GM19397 (cell line): Measurements from ENCODE around the gene COPG2.

Experiments
- ATAC-seq: cut with Tn5 transposase; IDR thresholded peaks from one replicate; pipeline ENCODE4 v1.9.1; 2021; ENCODE audit warnings: mild to moderate bottlenecking, moderate library complexity; ENCODE audit not compliant: unreplicated experiment

COPG2 gene

DNA sequence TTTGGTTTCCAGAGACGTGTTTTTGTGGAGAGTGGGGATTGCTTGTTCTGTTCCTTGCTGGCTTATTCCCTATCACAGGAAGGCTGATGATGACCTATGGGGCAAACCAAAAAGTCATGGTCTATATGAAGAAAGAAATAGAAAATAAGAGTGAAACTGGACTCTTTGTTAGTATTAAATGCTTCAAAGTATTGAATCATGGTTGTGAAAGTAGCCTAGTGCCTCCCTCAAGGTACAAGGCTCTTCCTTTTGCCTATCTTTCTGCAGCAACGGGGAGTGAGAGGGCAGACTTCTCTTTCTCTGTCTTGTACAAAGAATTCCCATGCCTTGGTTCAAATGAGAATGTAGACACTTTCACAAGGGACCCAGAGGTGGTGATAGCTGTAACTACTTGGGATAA, 167.6 kb downstream of the COPG2 start:
- ATAC-seq: no peak

- no peak for ATAC-seq
These were observed 168.1 kb downstream of the COPG2 start for GRCh38 chr7:130500463-130500862.

- ATAC-seq: no peak
These were observed 174.1 kb downstream of the COPG2 start for GRCh38 chr7:130494431-130494858.

GRCh38 chr7:130493275-130493873, 175.2 kb downstream of the COPG2 start:
- ATAC-seq: no peak

DNA sequence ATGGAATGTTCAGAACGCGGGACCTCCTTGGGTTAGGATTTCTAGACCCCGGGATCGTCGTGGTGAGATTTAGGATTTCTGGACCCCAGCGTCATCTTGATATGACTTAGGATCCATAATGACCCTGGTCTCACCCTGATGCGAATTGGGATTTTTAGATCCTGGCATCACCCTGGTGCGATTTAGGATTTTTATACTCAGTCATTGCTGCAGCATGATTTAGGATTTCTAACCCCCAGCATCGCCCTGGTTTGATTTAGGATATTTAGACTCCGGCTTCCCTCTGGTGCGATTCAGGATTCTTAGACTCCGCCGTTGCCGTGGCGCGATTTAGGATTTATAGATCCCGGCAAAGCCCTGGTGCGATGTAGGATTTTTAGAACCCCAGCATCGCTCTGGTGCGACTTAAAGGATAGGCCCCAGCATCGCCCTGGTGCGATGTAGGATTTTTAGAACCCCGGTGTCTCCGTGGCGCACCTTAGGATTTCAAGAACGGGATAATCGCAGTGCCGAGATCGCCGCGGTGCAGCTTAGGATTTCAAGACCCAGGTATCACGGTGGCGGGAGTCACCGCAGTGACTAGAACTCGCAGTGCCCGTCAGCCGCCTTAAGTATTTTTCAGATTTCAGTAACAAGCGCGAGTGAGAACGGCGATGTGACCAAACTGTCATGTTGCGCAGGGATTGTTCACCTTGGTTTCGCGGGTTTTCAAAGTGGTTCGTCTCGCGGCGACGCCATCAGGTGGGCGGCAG, 175.8 kb downstream of the COPG2 start:
- no peak for ATAC-seq

DNA sequence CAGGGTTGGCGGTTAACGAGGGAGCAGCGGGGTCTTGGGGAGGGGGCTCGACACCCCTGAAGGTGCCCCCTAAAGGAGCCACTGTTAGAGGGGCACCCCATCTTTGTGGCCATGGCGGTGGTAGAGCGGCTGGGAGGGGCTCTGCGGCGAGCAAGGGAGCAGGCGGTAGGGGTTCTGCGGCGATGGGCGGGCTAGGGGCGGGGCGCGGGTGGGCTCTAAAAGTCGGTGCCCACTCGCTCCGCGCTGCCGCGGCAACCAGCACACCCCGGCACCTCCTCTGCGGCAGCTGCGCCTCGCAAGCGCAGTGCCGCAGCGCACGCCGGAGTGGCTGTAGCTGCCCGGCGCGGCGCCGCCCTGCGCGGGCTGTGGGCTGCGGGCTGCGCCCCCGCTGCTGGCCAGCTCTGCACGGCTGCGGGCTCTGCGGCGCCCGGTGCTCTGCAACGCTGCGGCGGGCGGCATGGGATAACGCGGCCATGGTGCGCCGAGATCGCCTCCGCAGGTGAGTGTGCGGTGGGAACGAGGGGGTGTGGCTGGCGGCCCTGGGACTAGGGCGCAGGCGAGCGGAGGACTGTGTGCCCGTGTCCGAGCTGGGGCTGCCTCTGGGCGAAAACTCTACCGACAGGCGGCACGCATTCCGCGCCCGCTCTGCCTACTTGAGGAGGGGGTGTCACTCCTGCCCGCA, 176.6 kb downstream of the COPG2 start, which contains the start of gene MEST:
Gene MEST, plus strand, starts transcription at position 245 of the 682 bp plus-strand sequence. Its CDS starts 229 bp downstream, at position 474.
- ATAC-seq: no peak

DNA sequence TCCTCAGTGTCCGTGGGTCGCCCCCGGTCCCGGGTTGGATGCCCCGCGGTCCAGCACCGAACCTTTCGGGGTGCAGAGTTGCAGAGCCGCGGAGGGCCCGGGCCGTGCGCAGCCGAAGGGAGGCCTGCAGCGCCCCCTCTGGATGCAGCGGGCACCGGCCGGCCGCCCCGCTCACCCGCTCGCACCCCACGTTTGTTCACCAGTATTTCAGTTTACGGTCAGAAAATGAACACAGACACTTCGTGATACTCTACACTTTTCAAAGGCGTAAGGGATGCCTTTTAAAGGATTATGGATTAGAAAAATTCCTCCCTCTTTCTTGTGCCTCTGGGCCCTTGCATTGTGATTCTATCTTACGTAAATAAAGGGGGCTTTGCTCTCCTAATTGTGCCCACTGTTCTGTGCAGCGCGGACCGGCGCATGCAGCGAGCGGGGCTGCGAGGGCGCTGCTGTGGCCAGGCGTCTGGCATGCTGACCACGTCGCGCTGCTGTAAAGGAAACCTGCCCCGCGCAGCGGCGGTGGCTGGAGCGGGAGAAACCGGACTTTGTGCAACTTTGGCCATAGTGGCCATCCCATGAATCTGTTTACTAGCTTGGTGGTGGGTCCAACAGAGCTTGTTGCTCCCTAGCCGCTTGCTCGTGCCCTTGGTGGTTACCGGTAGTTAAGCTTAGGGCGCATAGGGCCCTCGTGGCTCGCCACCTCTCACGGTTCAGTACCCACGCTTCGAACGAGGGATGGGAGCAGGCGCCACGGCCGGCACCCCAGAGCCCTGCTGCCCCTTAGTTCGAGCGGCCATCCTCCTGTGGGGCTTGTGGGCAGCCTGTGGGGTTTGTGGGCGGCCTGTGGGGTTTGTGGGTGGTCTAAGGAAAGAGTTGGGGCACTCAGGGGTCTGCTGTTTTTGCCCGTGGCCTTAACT, 177.4 kb downstream of the COPG2 start:
- ATAC-seq: no peak

- ATAC-seq: no peak
These were observed 178.2 kb downstream of the COPG2 start for GRCh38 chr7:130490311-130490791.

GRCh38 chr7:130489140-130489983, 179.2 kb downstream of the COPG2 start:
- no peak for ATAC-seq

GRCh38 chr7:130488392-130489139, 180.0 kb downstream of the COPG2 start:
- ATAC-seq: no peak

DNA sequence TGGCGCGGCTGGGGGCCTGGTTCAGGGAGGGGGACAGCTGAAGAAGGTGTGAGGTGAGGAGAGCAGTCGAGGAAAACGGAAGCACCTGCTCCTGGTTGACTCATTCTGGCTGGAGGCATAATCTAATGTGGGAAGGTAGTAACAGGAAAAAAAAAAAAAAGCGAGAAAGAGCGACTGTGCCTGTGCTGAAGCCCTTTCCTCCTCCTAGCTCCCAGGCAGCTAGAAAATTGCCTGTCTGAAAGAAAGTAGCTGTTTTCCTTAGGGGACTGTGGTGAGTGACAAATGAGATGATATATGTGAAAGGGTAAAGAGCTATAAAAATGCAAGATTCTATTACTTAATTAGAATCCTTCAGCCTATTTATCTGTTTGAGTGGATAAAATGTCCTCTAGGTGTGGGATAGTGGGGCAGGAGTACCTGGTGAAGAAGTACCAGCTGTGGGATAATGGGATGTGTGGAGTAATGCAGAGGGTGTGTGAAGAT, 181.6 kb downstream of the COPG2 start:
- no peak for ATAC-seq

DNA sequence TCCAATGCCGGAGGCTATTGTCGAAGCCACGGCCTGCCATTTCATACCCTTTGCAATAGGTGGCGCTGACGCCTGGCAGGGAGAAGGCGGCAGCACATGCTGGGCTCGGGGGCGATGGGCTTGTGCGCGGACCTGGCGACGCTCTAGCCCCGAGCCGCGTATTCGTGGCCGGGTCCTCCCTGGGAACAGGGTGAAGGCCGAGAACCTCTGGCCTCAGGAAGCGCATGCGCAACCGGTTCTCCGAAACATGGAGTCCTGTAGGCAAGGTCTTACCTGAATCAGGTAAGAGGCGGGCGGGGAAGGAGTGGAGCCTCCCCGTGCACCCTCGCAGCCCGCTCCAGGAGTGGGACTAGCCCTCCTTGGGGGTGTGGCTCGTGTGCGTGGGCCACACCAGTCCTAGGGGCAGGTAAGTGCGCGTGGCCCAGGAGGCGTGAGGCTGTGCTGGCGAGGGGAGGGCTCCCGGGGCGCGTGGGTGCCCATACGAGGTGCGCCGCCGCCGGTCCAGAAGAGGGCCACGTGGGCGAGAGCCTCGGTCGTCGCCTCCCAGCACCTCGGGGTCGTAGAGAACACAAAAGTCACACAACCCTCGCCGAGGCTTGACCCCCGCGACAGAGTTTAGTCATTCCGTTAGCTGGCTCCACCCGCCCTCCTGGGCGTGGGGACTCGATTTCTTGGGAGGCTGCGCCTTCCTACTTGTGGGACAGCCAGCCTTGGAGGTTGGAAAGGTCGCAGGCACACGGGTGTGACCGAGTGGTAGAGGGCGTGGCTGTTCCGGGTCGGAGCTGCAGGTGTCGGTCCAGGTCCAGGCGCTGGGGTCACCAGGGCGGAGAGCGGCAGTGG, 182.2 kb downstream of the COPG2 start:
- peak; percentile 54 for ATAC-seq

- no peak for ATAC-seq
These were observed 182.8 kb downstream of the COPG2 start for GRCh38 chr7:130485734-130486113.

DNA sequence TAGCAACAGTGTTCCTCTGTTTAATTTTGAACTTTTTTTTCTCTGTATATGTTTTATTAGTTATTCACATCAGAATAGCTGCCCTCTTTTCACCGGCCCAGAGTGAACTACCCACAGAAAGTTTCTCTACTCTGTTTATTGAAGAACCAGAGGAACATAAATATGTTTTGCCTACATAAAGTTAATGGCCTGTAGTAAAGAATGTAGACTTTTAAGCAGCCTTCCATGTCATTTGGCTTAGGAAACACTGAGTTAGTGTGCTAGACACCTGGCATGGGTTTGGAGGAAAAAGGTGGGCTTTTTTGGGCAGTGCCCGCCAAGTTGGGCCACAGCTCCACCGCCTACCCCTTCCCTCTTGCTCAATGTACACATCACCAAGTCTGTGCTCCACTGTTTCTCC, 185.5 kb downstream of the COPG2 start:
- no peak for ATAC-seq

DNA sequence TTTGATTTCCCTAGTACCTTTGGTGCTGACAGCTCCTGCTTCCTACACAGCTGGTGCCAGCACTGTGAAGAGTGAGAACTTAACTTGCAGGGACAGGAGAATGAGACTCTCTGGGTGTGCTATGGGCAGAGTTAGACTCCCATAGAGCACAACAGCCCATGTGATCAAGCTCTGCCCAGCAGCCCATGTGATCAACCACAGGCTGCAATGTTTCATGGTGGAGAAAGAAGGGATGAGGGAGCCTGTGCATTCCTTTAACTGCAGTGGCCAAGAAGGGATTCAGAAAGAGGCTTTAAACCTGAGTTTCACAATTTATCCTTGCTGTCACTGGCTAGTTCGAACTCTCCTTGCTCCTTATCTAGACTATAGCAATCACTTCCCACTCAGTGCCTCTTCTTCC, 186.7 kb downstream of the COPG2 start:
- ATAC-seq: no peak

GRCh38 chr7:130479716-130480400, 188.7 kb downstream of the COPG2 start:
- ATAC-seq: no peak

DNA sequence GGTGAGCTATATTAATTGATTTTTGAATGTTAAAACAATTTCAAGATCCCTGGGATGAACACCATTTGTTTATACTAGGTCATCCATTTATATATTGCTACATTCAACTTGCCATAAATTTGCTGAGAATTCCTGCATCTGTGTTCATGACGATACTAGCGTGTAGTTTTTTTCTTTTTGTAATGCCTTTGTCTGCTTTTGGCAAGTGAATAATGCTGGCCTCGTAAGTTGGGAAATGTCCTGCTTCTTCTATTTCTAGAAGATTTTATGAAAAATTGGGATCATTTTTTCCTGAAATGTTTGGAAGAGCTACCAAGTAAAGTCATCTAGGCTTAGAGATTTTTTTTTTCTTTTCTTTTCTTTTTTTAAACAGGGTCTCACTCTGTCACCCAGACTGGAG, 189.6 kb downstream of the COPG2 start:
- no peak for ATAC-seq
